Urinary bladder (tissue), 4 donors: ENCODE data around the gene TEX48. TPM values are rescaled to one million over a fixed set of nuclear protein-coding genes. Genes with fewer than 3 reads are reported as not detected.

ENCODE experiments used
- DNase-seq: peaks from one replicate; pipeline ENCODE4 v3.0.0-alpha.2; 2015; ENCODE audit errors: extremely low spot score
- H3K27ac ChIP-seq: one replicate; pipeline ENCODE4 v1.5.1; 2013; ENCODE audit warnings: low read depth, mild to moderate bottlenecking, moderate library complexity
- H3K36me3 ChIP-seq: one replicate; pipeline ENCODE4 v1.6.1; 2013; ENCODE audit warnings: mild to moderate bottlenecking, moderate library complexity; ENCODE audit not compliant: insufficient read depth
- H3K4me1 ChIP-seq: one replicate; pipeline ENCODE4 v1.6.1; 2013; ENCODE audit warnings: mild to moderate bottlenecking, moderate library complexity; ENCODE audit not compliant: insufficient read depth
- H3K4me3 ChIP-seq: one replicate; pipeline ENCODE4 v1.5.1; 2013; ENCODE audit warnings: low read depth, low read length
- WGBS: extraction: QIAGEN DNeasy Blood & Tissue Kit; methylation state at CpG from one replicate; pipeline ENCODE4 v1.1.7; 2013; 5-methylcytosine and 5-hydroxymethylcytosine counted together
- polyA plus RNA-seq: library from polyadenylated mRNA; stranded (reverse); fragments of 200-250 nt; gene quantifications from one replicate; pipeline ENCODE4 v1.2.3, GENCODE V29; 2013
- total RNA-seq: library from RNA; depleted of rRNA; stranded (reverse); fragments of >200 nt; gene quantifications from one replicate; pipeline ENCODE4 v1.2.3, GENCODE V29; 2014
- donor health status: healthy with polysubstance abuse.
- donor health status: healthy.

The TEX48 gene
- total and polyA plus RNA-seq, 2 donors: not detected

DNA sequence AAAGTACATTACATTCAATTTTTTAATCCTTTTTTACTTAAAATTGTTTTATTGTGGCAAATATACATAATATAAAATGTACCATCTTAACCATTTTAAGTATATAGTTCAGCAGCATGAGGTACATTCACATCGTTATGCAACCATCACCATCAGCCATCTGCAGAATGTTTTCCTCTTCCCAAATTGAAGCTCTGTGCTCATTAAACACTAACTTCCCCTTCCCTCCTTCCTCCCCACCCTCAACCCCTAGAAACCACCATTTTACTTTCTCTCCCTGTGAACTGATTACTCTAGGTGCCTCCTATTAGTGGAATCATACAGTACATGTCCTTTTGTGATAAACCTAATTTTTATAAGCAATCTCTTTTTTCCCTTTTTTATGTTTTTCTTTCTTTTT, 40.0 kb downstream of the TEX48 start:
- H3K4me3 ChIP-seq: no peak overlapping the region
- H3K27ac ChIP-seq: no peak overlapping the region
- no peaks in the 10 kb centered on the region for H3K4me1 ChIP-seq
- 76% methylated on average over 1 of the region's 1 CpG for WGBS
- DNase-seq: no peak
- no peaks in the 10 kb centered on the region for H3K36me3 ChIP-seq

- 90% methylated on average over 8 of the region's 8 CpGs for WGBS
- Histone ChIP-seq H3K27ac (no peak overlapping the region), H3K4me1 (no peaks in the 10 kb centered on the region), H3K36me3 (no peaks in the 10 kb centered on the region), H3K4me3 (no peak overlapping the region)
- no peak for DNase-seq
These were observed 43.6 kb downstream of the TEX48 start for GRCh38 chr9:114638404-114638803.

- 95% methylated on average over 6 of the region's 6 CpGs for WGBS
These were observed 47.6 kb downstream of the TEX48 start for GRCh38 chr9:114634387-114634786.

DNA sequence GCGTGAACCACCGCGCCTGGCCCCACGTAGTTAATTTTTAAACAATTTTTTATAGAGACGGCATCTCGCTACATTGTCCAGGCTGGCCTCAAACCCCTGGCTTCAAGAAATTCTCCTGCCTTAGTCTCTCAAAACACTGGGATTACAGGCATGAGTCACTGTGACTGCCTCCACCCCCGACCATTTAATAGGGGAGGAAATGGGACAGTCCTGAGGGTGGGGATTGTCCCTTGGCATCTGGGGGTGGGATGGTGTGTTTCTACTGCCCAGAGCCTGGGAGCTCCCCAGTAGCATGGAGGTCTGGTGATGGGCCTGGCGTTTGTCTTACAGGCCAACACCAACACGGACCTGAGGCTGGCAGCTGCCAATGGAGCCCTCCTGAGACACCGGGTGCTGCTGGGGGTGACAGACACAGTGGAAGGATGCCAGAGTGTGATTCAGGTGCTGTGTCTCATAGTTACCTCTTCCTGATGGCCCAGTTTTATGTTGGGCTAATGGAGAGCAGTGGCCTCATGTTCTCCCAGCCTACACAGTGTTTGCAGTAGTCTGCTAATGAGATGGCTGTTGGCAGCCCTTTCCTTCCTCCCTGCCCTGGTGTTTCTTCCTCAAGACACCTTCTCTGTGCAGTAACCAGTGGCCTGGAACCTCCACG, 48.4 kb downstream of the TEX48 start:
- no peak for DNase-seq
- no peaks in the 10 kb centered on the region for H3K36me3 ChIP-seq
- no peak overlapping the region for H3K27ac ChIP-seq
- no peak overlapping the region for H3K4me3 ChIP-seq
- H3K4me1 ChIP-seq: no peaks in the 10 kb centered on the region
- WGBS: 86% methylated on average over 11 of the region's 11 CpGs

More at GRCh38 chr9:114634387-114634786, 47.6 kb downstream of the TEX48 start:
- no peaks in the 10 kb centered on the region for H3K36me3 ChIP-seq
- no peaks in the 10 kb centered on the region for H3K4me1 ChIP-seq
- no peak for DNase-seq
- no peak overlapping the region for H3K4me3 ChIP-seq
- no peak overlapping the region for H3K27ac ChIP-seq

DNA sequence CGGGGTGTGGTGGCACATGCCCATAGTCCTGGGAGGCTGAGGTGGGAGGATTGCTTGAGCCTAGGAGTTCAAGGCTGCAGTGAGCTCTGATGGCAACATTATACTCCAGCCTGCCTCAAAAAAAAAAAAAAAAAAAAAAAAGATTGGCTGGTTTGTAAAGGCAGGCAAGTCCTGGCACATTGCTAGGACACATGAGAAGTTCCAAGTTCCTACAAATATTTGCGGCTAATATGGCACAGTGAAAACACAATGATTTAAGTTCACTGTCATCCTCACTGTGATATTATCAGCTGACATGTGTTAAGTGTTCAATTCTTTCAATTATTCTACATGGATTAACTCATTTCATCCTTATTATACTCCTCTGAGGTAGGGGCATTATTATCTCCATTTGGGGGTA, 50.8 kb downstream of the TEX48 start:
- H3K27ac ChIP-seq: no peak overlapping the region
- no peak overlapping the region for H3K4me3 ChIP-seq
- DNase-seq: no peak
- no peaks in the 10 kb centered on the region for H3K4me1 ChIP-seq
- no peaks in the 10 kb centered on the region for H3K36me3 ChIP-seq
- WGBS: 0% methylated on average over 2 of the region's 2 CpGs

GRCh38 chr9:114629563-114630090, 52.4 kb downstream of the TEX48 start:
- no peak for DNase-seq
- WGBS: 87% methylated on average over 7 of the region's 7 CpGs
- Histone ChIP-seq H3K4me3 (no peak overlapping the region), H3K27ac (no peak overlapping the region), H3K4me1 (no peaks in the 10 kb centered on the region), H3K36me3 (no peaks in the 10 kb centered on the region)

GRCh38 chr9:114627553-114627952, 54.4 kb downstream of the TEX48 start:
- H3K36me3 ChIP-seq: no peaks in the 10 kb centered on the region
- no peak overlapping the region for H3K27ac ChIP-seq
- no peak for DNase-seq
- 86% methylated on average over 1 of the region's 1 CpG for WGBS
- H3K4me3 ChIP-seq: no peak overlapping the region
- no peaks in the 10 kb centered on the region for H3K4me1 ChIP-seq

- no peaks in the 10 kb centered on the region for H3K4me1 ChIP-seq
- WGBS: 86% methylated on average over 4 of the region's 4 CpGs
- no peak for DNase-seq
- no peak overlapping the region for H3K4me3 ChIP-seq
- no peaks in the 10 kb centered on the region for H3K36me3 ChIP-seq
- H3K27ac ChIP-seq: no peak overlapping the region
These were observed 55.5 kb downstream of the TEX48 start for GRCh38 chr9:114626415-114627020.

DNA sequence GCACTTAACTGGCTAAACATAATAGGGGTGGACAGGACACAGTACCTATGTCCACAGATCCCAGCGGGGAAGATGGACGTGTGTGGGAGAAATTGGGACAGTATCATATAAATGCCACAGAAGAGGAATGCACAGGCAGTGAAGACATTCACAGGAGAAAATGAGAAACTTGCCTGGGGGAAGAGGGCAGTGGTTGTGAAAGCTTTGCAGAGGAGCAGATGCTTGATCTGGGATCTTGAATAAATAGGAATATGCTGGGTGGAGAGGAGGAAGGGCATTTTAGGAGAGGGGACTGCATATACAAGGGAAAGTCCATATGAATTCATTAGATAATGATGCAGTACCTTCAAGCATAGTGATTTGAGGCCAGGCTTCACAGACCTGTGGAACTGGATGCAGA, 57.3 kb downstream of the TEX48 start:
- no peak for DNase-seq
- H3K4me3 ChIP-seq: no peak overlapping the region
- no peak overlapping the region for H3K27ac ChIP-seq
- no peaks in the 10 kb centered on the region for H3K36me3 ChIP-seq
- H3K4me1 ChIP-seq: no peaks in the 10 kb centered on the region
- WGBS: 97% methylated on average over 2 of the region's 2 CpGs

DNA sequence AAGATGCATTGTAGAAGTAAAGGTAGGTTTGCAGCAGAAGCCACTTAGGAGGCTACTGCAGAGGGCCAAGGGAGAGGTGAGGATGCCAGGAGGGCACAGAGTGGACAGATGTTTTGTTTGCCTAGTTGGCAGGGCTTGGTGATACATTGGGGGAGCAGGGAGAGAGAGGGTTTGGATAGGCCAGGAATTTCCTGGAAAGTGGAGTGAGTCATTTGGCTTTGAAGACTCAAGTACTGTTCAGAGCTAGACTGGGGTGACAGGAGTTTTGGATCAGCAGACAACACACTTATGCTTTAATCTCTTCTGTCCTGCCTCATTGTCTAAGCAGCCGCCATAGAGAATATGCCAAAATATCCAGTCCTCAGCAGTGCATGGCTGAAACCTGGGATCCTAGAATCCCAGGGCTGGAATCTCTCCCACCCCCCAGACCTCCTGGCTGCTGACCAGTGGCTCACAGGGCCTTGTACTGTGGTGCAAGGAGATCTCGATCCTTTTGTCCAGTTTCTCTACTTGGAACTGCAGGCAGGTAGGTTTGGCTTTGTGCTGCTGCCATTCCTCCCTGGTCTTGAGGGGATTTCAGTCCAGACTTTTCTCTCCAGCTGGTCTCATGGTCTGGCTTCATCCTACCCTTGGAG, 59.9 kb downstream of the TEX48 start:
- H3K36me3 ChIP-seq: no peaks in the 10 kb centered on the region
- 45% methylated on average over 2 of the region's 2 CpGs for WGBS
- DNase-seq: no peak
- no peak overlapping the region for H3K4me3 ChIP-seq
- H3K4me1 ChIP-seq: no peaks in the 10 kb centered on the region
- H3K27ac ChIP-seq: no peak overlapping the region

GRCh38 chr9:114621561-114621960, 60.4 kb downstream of the TEX48 start:
- no peak overlapping the region for H3K4me3 ChIP-seq
- no peak overlapping the region for H3K27ac ChIP-seq
- H3K36me3 ChIP-seq: no peaks in the 10 kb centered on the region
- WGBS: 80% methylated on average over 7 of the region's 7 CpGs
- peaks cover 3% of the 10 kb centered on the region for H3K4me1 ChIP-seq
- no peak for DNase-seq

DNA sequence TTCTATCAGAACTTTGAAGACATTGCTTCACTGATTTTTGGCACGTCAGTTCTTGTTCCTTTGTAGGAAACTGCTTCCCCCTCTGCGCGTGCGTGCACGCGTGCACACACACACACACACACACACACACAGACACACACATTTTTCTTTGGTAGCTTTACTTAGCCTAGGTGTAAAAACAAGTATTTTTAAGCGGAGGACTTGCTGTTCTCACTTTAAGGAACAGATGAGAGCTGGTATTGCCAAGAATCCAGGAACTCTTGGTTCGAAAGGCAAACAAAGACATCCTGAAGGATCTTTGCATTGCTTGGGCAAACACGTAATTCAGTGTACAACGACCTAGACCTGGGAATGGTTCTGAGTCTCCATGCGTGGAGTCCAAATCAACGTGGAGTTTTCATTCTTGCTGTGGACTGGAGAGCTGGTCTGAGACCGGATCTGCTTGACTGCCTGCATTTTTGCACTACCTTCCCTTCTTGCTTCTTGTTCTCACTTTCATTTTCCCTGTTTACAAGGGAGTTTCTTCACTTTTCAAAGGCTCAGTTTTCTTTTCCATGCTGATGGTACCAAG, 62.7 kb downstream of the TEX48 start:
- Histone ChIP-seq H3K27ac (no peak overlapping the region), H3K4me1 (peaks cover 3% of the 10 kb centered on the region), H3K4me3 (no peak overlapping the region), H3K36me3 (no peaks in the 10 kb centered on the region)
- peak; percentile 31 for DNase-seq
- whole genome bisulfite sequencing: 83% methylated on average over 13 of the region's 13 CpGs

GRCh38 chr9:114616684-114617520, 65.1 kb downstream of the TEX48 start:
- no peak overlapping the region for H3K4me3 ChIP-seq
- no peak overlapping the region for H3K27ac ChIP-seq
- H3K36me3 ChIP-seq: no peaks in the 10 kb centered on the region
- no peak for DNase-seq
- peaks cover 3% of the 10 kb centered on the region for H3K4me1 ChIP-seq
- 64% methylated on average over 4 of the region's 4 CpGs for WGBS
